SKM-1 treated with dmso at 0.1 percent for 144 hours (cell line): ENCODE data around the gene SLC6A11.

Experiments
- DNase-seq: peaks from one replicate; lab custom pipeline; 2025; ENCODE audit not compliant: unreplicated experiment; lab: John Stamatoyannopoulos, UW

SLC6A11 gene

GRCh38 chr3:10788451-10788850 lies 27.6 kb upstream of the SLC6A11 start:
- no peak for DNase-seq

DNA sequence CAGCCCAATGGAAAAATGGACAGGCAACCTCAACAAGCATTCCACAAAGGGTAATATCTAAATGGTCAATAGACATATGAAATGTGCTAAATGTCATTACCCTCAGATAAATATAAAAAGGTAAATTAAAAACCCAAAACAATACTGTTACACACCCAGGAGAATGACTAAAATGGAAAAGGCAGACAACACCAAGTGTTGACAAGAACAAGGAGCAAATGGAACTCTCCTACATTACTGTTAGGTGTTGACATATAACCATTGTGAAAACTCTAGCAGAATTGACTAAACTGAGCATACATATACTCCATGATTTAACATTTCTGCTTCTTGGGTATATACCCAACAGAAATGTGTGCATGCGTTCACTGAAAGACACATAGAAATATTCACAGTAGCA lies 25.3 kb upstream of the SLC6A11 start:
- no peak for DNase-seq

- no peak for DNase-seq
Measured at GRCh38 chr3:10792208-10792607, 23.8 kb upstream of the SLC6A11 start.

DNA sequence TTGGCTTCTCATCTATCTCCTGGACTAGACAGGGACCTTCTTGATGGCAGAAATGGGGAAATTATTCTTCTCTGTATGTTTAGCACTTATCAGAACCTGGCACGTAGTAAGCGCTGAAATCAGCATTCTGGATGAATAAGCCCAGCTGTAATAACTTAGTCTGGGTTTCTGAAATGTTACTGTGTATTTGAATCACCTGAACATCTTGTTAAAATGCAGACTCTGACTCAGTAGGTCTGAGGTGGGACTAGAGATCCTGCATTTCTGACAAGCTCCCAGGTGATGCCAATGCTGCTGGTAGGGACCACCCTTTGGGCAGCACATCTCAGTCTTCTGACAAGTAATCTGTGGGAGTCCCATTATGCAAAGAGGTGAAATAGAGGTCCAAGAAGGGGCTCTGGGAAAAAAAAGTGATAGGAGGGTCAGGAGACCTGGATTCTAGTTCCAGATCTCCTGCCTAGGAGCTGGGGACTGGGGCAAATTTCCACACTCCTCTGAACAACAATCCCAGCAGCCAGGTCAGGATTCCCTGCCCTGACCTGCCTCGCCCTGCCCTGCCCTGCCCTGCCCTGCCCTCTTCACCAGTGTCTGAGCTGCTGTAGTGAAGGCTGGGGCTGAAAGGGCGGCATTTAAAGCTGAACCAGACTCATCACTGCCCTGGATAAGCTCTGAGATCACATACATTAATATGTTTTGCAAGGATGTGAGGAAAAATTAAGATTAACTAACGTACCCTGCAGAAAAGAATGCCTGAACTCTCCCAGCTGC lies 17.2 kb upstream of the SLC6A11 start:
- DNase-seq, result no peak

DNA sequence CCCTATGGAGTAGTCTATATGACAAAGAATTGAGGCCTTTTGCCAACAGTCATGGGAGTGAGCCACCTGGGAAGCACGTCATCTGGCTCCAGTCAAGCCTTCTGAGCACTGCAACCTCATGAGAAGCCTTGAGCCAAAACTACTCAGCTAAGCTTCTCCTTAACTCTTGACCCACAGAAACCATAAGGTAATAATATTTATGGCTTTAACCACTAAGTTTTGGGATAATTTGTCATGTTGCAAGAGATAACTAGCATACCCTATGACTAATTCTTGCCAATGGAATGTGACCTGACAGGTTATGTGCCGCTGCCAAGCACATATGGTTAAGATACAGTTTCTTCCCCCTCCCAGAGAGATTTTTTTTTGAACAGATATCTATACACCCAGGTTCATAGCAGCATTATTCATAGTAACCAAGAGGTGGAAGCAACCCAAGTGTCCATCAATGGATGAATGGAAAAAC lies 11.8 kb upstream of the SLC6A11 start:
- DNase-seq, result no peak

GRCh38 chr3:10806006-10806405 lies 10.0 kb upstream of the SLC6A11 start:
- DNase-seq, result no peak

DNA sequence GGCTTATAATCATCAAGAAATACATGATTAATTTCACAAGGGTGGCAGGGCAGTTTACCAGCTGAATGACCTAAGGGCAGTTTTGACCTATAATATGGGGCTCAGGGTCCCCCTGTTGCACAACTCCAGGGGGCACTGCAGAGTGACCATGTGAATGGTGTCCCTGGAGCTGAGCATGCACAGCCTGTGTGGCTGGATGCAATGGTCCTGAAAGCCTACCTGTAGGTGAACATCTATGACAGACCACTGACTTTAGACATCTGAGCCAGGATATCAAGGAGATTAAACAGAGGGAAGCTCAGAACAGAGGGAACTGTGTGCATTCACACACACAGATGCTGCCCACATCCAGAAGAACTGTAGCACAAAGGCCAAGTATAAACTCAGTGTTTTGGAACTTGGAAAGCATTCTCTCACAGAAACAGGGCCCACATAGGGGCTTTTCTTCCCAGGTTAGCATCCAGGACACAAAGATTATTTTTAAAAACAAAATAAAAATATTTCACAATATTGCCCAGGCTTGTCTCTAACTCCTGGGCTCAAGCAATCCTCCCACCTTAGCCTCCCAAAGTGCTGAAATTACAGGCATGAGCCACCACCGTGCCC lies 7.8 kb upstream of the SLC6A11 start:
- no peak for DNase-seq

GRCh38 chr3:10808974-10809373 lies 7.1 kb upstream of the SLC6A11 start:
- DNase-seq, result no peak

DNA sequence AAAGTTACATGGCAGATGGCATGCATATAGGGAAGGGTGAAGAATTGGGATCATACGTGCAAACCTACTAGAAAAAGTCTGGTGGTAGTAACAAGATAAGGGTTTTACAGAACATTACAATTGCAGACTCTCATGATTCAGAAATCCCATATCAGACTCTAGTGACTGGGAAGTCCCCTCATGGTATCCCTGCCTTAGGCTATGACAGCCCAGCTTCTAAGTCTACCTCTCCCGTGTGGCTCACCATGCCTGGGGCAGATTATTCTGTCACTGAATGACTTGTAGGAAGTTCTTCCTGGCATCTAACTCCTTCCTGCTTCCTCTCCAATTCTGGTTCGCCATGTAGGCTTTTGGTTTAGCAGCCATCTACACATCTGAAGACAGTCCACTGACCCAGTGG lies 5.7 kb upstream of the SLC6A11 start:
- no peak for DNase-seq

- DNase-seq, result no peak
Measured at GRCh38 chr3:10813425-10813824, 2.6 kb upstream of the SLC6A11 start.

GRCh38 chr3:10814623-10815022 lies 1.4 kb upstream of the SLC6A11 start:
- DNase-seq, result no peak

GRCh38 chr3:10815487-10815886 lies 541 bp upstream of the SLC6A11 start:
- DNase-seq, result no peak

DNA sequence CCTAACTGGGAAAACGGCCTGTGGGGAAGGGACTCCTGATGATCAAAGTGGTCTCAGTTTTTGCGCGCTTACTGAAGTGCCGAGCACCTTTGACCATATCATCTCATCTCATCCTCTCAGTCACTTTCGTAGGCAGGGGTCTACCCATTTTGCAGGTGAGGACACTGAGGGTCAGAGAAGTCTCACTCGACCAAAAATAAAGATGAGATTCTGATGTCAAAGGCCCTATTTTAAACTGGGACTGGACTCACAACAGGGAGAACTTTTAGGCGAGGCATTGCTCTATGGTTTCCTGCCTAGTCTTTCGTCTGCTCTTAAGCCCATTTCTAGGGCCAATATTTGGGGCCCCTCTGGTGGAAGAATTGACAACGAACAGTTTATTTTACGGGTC lies 830 bp downstream of the SLC6A11 start:
- no peak for DNase-seq

GRCh38 chr3:10817506-10817905 lies 1.5 kb downstream of the SLC6A11 start:
- no peak for DNase-seq

DNA sequence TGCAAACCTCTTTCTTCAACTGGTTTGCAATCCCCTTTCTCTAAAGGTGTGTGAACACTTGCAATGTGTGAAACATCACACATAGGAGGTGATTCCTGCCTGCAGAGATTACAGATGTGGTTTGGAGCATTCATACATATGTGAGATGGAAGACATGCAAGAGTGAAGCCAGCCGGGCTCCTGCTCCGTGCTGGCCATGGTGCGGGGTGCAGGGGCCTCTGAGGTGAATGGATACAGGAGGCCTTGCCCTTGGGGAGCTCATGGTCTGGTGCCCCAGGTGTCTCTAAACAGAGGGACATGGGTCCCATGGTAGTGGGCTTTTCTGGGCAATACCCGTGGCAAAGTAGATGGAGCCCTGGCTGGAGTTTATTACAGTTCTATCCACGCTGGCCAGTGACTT lies 6.0 kb downstream of the SLC6A11 start:
- no peak for DNase-seq

GRCh38 chr3:10822708-10823515 lies 6.9 kb downstream of the SLC6A11 start:
- no peak for DNase-seq

- no peak for DNase-seq
Measured at GRCh38 chr3:10823516-10823818, 7.4 kb downstream of the SLC6A11 start.

GRCh38 chr3:10824468-10824867 lies 8.4 kb downstream of the SLC6A11 start:
- no peak for DNase-seq

- no peak for DNase-seq
Measured at GRCh38 chr3:10833855-10834414, 17.9 kb downstream of the SLC6A11 start.

DNA sequence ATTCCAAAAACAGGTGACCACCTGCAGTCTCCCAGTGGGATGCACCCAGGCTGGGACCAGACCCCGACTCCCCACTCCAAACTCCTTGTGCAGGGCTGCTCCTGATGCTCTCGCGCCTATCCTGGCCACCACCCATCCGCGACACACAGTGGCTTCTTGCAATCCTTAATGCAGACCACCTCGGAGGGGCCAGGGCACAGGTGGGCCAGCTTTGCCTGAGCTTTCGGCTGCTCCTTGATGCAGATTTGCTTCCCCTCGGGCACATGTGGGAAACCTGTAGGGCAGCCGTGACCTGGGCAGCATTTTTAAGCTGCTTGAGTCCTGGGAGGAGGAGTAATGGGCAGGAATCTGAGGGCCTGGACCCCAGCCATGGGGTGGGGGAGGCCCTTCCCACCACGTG lies 18.9 kb downstream of the SLC6A11 start:
- DNase-seq, result no peak

DNA sequence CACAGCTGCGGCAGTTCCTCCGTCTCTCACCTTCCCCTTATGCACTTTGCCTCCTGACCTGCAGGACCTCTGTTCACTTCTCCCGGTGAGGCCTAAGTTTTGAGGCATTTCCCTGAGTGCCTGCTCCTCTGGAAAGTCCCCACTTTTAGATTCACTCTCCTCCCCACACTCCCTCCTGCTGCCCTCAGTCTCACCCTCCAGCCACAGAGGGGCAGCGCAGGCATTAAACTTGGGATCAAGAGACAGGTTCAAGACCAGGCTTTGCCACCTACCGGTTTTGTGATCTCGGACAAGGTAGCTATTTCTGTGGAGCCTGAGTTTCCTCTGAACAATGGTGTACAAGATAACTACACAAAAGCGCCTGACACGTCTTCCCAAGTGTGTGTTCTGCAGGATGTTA lies 19.4 kb downstream of the SLC6A11 start:
- DNase-seq, result no peak

DNA sequence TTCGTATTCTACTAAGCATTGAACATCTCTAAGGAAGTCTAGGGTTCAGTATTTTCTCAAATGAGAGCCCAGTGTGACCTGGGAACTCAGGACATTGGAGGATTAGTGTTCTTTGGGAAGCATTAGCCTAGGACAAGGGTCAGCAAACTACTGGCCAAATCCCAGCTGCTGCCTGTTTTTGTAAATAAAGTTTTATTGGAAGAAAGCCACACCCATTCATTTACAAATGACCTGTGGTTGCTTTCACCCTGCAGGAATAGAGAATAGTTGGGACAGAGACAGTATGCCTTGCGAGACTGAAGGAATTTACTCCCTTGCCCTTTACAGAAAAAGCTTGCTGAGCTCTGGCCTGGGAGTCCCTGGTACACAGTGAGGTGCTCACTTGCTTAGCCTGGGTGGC lies 20.6 kb downstream of the SLC6A11 start:
- DNase-seq, result no peak
